ENCODE data around the gene SURF2. TPM values are rescaled to one million over a fixed set of nuclear protein-coding genes. Genes with fewer than 3 reads are reported as not detected.

The SURF2 gene
- total RNA-seq, 2 donors from 2014 or later: 20.0 to 27.0 TPM

GRCh38 chr9:133361507-133362092 is 5.2 kb downstream of the SURF2 start:
- TF ChIP-seq CTCF (IDR thresholded peaks at IDR 0.05) (no peak), POLR2A (IDR thresholded peaks at IDR 0.05) (no peak)
- peak overlapping the region in 1 of 4 donors; percentile 7 for H3K27ac ChIP-seq
- H3K9me3 ChIP-seq: no peaks in the 10 kb centered on the region
- intact Hi-C loops (cut with DNase I): no loop called here
- no peaks in the 10 kb centered on the region for H3K27me3 ChIP-seq
- no peak for ATAC-seq
- H3K4me3 ChIP-seq: no peak overlapping the region
- peaks cover 4 to 25% of the 10 kb centered on the region in 2 donors for H3K36me3 ChIP-seq (replicated peaks in 1 of 2; ENCODE audit: insufficient read depth in 1 of 2, low read depth in 2 of 2)
- peaks cover 44% of the 10 kb centered on the region for H3K4me1 ChIP-seq
- 60 to 61% methylated on average over 13 of the region's 13 CpGs for WGBS, 2 donors
- DNase-seq: no peak

- no peaks in the 10 kb centered on the region for H3K9me3 ChIP-seq
- WGBS, 2 donors: 87 to 88% methylated on average over 13 to 15 of the region's 15 CpGs
- peaks cover 4 to 25% of the 10 kb centered on the region in 2 donors for H3K36me3 ChIP-seq (replicated peaks in 1 of 2; ENCODE audit: insufficient read depth in 1 of 2, low read depth in 2 of 2)
- no peaks in the 10 kb centered on the region for H3K27me3 ChIP-seq
- H3K27ac ChIP-seq: peak overlapping the region in 1 of 4 donors; percentile 22
- H3K4me1 ChIP-seq: peaks cover 42% of the 10 kb centered on the region
- intact Hi-C loops (cut with DNase I): no loop called here
- no peak for ATAC-seq
- DNase-seq: no peak
- TF ChIP-seq POLR2A (IDR thresholded peaks at IDR 0.05) (no peak), CTCF (IDR thresholded peaks at IDR 0.05) (no peak)
- H3K4me3 ChIP-seq: no peak overlapping the region
Observed at GRCh38 chr9:133362359-133363044, 6.2 kb downstream of the SURF2 start.

DNA sequence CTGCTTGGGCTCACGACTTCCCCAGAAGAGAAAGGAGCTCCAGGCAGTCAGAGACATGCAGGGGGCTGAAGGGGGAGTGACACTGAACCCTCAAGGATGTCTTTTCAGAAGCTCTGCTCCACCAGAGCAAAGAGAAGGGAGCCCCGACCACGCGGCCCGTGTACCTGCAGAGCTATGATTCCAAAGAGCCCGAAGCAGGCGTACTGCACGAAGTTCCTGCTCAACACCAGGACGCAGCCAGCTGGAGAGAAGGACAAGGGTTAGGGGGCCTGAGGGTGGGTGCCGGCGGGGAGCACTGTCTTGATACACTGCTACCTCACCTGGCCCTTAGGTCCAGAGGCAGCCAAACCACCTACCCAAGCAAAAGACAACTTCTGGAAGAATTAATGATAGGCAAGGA is 10.1 kb downstream of the SURF2 start:
- 91 to 92% methylated on average over 4 to 11 of the region's 11 CpGs for WGBS, 2 donors
- intact Hi-C loops (cut with DNase I): no loop called here
- H3K27ac ChIP-seq: peak overlapping the region in 1 of 4 donors; percentile 66
- no peak for ATAC-seq
- no peak for DNase-seq
- peaks cover 57% of the 10 kb centered on the region for H3K4me1 ChIP-seq
- H3K4me3 ChIP-seq: no peak overlapping the region
- no peaks in the 10 kb centered on the region for H3K27me3 ChIP-seq
- peaks cover 4 to 25% of the 10 kb centered on the region in 2 donors for H3K36me3 ChIP-seq (replicated peaks in 1 of 2; ENCODE audit: insufficient read depth in 1 of 2, low read depth in 2 of 2)
- TF ChIP-seq POLR2A (IDR thresholded peaks at IDR 0.05) (no peak), CTCF (IDR thresholded peaks at IDR 0.05) (no peak)
- H3K9me3 ChIP-seq: no peaks in the 10 kb centered on the region

- Histone ChIP-seq H3K36me3 (replicated peaks in 1 of 2; ENCODE audit: insufficient read depth in 1 of 2, low read depth in 2 of 2) (peaks cover 4 to 21% of the 10 kb centered on the region in 2 donors), H3K4me3 (no peak overlapping the region), H3K27me3 (no peaks in the 10 kb centered on the region), H3K27ac (peak overlapping the region in 2 of 4 donors; percentile 66 to 73), H3K9me3 (no peaks in the 10 kb centered on the region), H3K4me1 (peaks cover 65% of the 10 kb centered on the region)
- 80 to 92% methylated on average over 11 to 22 of the region's 22 CpGs for WGBS, 2 donors
- intact Hi-C loops (cut with DNase I): no loop called here
- DNase-seq: no peak
- ATAC-seq: no peak
- TF ChIP-seq CTCF (IDR thresholded peaks at IDR 0.05) (no peak), POLR2A (IDR thresholded peaks at IDR 0.05) (no peak)
Observed at GRCh38 chr9:133367221-133367620, 10.9 kb downstream of the SURF2 start.
